Lower leg skin (tissue), 3 donors: Measurements from ENCODE around the gene PLXNC1.

Source experiments
- POLR2A ChIP-seq, 2 donors: fragments of 450-650 bp; IDR thresholded peaks; one replicate each; pipeline ENCODE4 v1.6.1; 2016 to 2017; ENCODE audit warnings: antibody characterized with exemption in 2 of 2, mild to moderate bottlenecking in 1 of 2, moderate library complexity in 1 of 2
- TF ChIP-seq, protein P1 (sequence below), 3 donors: fragments of 450-650 bp; IDR thresholded peaks; one replicate each; pipeline ENCODE4 v1.5.1; 2016; ENCODE audit warnings: antibody characterized with exemption in 3 of 3, mild to moderate bottlenecking in 3 of 3, moderate library complexity in 2 of 3

DNA sequence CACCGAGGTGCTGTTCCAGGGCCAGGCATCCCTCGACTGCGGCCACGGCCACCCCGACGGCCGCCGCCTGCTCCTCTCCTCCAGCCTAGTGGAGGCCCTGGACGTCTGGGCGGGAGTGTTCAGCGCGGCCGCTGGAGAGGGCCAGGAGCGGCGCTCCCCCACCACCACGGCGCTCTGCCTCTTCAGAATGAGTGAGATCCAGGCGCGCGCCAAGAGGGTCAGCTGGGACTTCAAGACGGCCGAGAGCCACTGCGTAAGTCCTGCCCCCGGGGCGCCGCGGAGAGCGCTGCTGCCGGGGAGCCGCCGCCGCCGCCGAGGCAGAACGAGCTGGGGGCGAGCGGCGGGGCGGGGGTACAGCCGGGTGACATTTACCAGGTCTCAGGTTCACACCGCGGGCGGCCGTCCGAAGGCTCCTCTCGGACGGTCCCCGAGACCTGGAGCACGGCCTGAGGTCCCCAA, 1.4 kb downstream of the PLXNC1 start:
- TF ChIP-seq, protein P1, sequence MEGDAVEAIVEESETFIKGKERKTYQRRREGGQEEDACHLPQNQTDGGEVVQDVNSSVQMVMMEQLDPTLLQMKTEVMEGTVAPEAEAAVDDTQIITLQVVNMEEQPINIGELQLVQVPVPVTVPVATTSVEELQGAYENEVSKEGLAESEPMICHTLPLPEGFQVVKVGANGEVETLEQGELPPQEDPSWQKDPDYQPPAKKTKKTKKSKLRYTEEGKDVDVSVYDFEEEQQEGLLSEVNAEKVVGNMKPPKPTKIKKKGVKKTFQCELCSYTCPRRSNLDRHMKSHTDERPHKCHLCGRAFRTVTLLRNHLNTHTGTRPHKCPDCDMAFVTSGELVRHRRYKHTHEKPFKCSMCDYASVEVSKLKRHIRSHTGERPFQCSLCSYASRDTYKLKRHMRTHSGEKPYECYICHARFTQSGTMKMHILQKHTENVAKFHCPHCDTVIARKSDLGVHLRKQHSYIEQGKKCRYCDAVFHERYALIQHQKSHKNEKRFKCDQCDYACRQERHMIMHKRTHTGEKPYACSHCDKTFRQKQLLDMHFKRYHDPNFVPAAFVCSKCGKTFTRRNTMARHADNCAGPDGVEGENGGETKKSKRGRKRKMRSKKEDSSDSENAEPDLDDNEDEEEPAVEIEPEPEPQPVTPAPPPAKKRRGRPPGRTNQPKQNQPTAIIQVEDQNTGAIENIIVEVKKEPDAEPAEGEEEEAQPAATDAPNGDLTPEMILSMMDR (IDR thresholded peaks at IDR 0.05) = no peak
- TF ChIP-seq POLR2A (IDR thresholded peaks at IDR 0.05) = no peak
